HG02943 (cell line): ENCODE results near the gene PIK3CA.
"Not testable (repeated sequence)": the region's sequence is repeated elsewhere in the genome, so short reads cannot be mapped to it uniquely, and the experiment has no call there.

ENCODE experiments used
- ATAC-seq: cut with Tn5 transposase; IDR thresholded peaks from one replicate; pipeline ENCODE4 v1.9.1; 2021; ENCODE audit warnings: mild to moderate bottlenecking, low read depth, moderate library complexity; ENCODE audit not compliant: unreplicated experiment

The PIK3CA gene

GRCh38 chr3:179147873-179148615 lies at the start of gene PIK3CA:
Gene PIK3CA (plus strand): TSS chr3:179148357. CDS start chr3:179198826, 50,469 bp downstream.
- peak; percentile 81 for ATAC-seq

GRCh38 chr3:179098388-179099077 lies 49.6 kb upstream of the PIK3CA start:
- ATAC-seq: no peak

GRCh38 chr3:179100652-179101051 lies 47.5 kb upstream of the PIK3CA start:
- ATAC-seq: no peak

- no peak for ATAC-seq
Observed at GRCh38 chr3:179105881-179106280, 42.3 kb upstream of the PIK3CA start.

- no peak for ATAC-seq
Observed at GRCh38 chr3:179107617-179108016, 40.5 kb upstream of the PIK3CA start.

- ATAC-seq: no peak
Observed at GRCh38 chr3:179108086-179108485, 40.1 kb upstream of the PIK3CA start.

- no peak for ATAC-seq
Observed at GRCh38 chr3:179113903-179114302, 34.3 kb upstream of the PIK3CA start.

- ATAC-seq: not testable (repeated sequence)
Observed at GRCh38 chr3:179115444-179115843, 32.7 kb upstream of the PIK3CA start.

- no peak for ATAC-seq
Observed at GRCh38 chr3:179116816-179117215, 31.3 kb upstream of the PIK3CA start.

- ATAC-seq: not testable (repeated sequence)
Observed at GRCh38 chr3:179132191-179132890, 15.8 kb upstream of the PIK3CA start.

GRCh38 chr3:179133575-179133974 lies 14.6 kb upstream of the PIK3CA start:
- no peak for ATAC-seq

- no peak for ATAC-seq
Observed at GRCh38 chr3:179136195-179136594, 12.0 kb upstream of the PIK3CA start.

- ATAC-seq: no peak
Observed at GRCh38 chr3:179141890-179142289, 6.3 kb upstream of the PIK3CA start.

- ATAC-seq: peak; percentile 22
Observed at GRCh38 chr3:179146911-179147513, 1.1 kb upstream of the PIK3CA start.

- peak; percentile 37 for ATAC-seq
Observed at GRCh38 chr3:179147514-179147872, 664 bp upstream of the PIK3CA start.

- ATAC-seq: peak; percentile 29
Observed at GRCh38 chr3:179148616-179149405, 654 bp downstream of the PIK3CA start.

- ATAC-seq: no peak
Observed at GRCh38 chr3:179149406-179149867, 1.3 kb downstream of the PIK3CA start.

- ATAC-seq: no peak
Observed at GRCh38 chr3:179149951-179150350, 1.8 kb downstream of the PIK3CA start.

- no peak for ATAC-seq
Observed at GRCh38 chr3:179150610-179151009, 2.5 kb downstream of the PIK3CA start.

GRCh38 chr3:179151474-179151873 lies 3.3 kb downstream of the PIK3CA start:
- ATAC-seq: no peak
